Body of pancreas (tissue), 4 donors: Measurements from ENCODE around the gene FIBP. TPM values are rescaled to one million over a fixed set of nuclear protein-coding genes. Genes with fewer than 3 reads are reported as not detected.

Source experiments
- ATAC-seq: fragments of 150-250 bp; one replicate; pipeline ENCODE4 v1.9.1; 2016
- DNase-seq, 4 donors: peaks; one replicate each; pipeline ENCODE4 v3.0.0-alpha.2; 2019
- H3K27ac ChIP-seq, 4 donors: fragments of 200-600 bp; sonication (generic); 1 replicate in 3 of 4; 2 replicates in 1 of 4; pipeline versions ENCODE4 v1.5.1 to v1.6.1; 2016 to 2019; ENCODE audit warnings: mild to moderate bottlenecking in 1 of 4, mixed read lengths in 1 of 4, moderate library complexity in 1 of 4
- H3K27me3 ChIP-seq, 2 donors: fragments of 200-600 bp; sonication (generic); one replicate each; pipeline ENCODE4 v1.6.0; 2016; ENCODE audit warnings: mild to moderate bottlenecking in 1 of 2
- H3K36me3 ChIP-seq, 2 donors: fragments of 200-600 bp; sonication (generic); replicated peaks in 1 of 2; 2 replicates each; pipeline ENCODE4 v1.5.1; 2016; ENCODE audit warnings: low read depth in 2 of 2; ENCODE audit not compliant: insufficient read depth in 1 of 2
- H3K4me1 ChIP-seq: fragments of 200-600 bp; sonication (generic); one replicate; pipeline ENCODE4 v1.6.0; 2016
- H3K4me3 ChIP-seq, 2 donors: fragments of 200-600 bp; sonication (generic); 1 replicate in 1 of 2; 2 replicates in 1 of 2; pipeline ENCODE4 v1.5.1; 2016 to 2019
- H3K9me3 ChIP-seq, 3 donors: fragments of 200-600 bp; sonication (generic); 1 replicate in 2 of 3; 2 replicates in 1 of 3; pipeline ENCODE4 v1.5.1; 2016
- POLR2A ChIP-seq, 3 donors: fragments of 450-650 bp; IDR thresholded peaks; one replicate each; pipeline ENCODE4 v1.6.1; 2016; ENCODE audit warnings: antibody characterized with exemption in 3 of 3, mild to moderate bottlenecking in 2 of 3
- WGBS, 2 donors: methylation state at CpG; one replicate each; pipeline ENCODE4 v1.1.5; 2017; 5-methylcytosine and 5-hydroxymethylcytosine counted together
- intact Hi-C: fragments of 100-400 bp; cut with DNase I; formaldehyde crosslinking; loops from one replicate; pipeline ENCODE4 v1.15.1; 2023
- total RNA-seq, 2 donors: library from RNA; depleted of rRNA; stranded (reverse); fragments of >200 nt; gene quantifications; one replicate each; pipeline ENCODE4 v1.1.0, GENCODE V29; 2016
- TF ChIP-seq, protein P1 (sequence below), 7 experiments: fragments of 450-650 bp in 4 of 7; fragments of 200-600 bp in 3 of 7; sonication (generic) in 3 of 7; IDR thresholded peaks; one replicate each; pipeline ENCODE4 v1.5.1; 2016 to 2019; ENCODE audit warnings: antibody characterized with exemption in 7 of 7

FIBP gene
- total RNA-seq, 2 donors from 2014 or later = 40.2 to 49.5 TPM

DNA sequence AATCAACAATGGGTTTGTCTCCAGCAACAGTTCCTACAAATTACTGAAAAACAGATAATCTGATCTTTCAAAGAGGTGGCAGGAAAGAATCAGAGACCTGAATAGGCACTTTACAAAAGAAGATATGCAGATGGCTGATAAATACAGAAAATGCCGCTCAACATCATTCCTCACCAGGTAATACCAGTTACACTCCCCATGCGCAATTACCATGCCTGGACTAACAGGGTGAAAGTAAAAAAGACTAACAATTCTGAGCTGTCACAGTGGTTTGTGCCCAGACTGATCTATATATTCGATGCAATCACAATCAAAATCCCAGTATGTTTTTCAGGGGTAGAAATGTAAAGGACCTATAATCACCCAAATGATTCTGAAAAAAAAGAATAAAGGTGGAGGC, 44.5 kb downstream of the FIBP start:
- intact Hi-C loops = no loop called here
- Histone ChIP-seq H3K27ac (no peak overlapping the region), H3K9me3 (no peaks in the 10 kb centered on the region), H3K27me3 (no peaks in the 10 kb centered on the region), H3K4me3 (no peak overlapping the region), H3K4me1 (no peaks in the 10 kb centered on the region), H3K36me3 (no peaks in the 10 kb centered on the region)
- TF ChIP-seq POLR2A (IDR thresholded peaks at IDR 0.05) = no peak
- TF ChIP-seq, protein P1, sequence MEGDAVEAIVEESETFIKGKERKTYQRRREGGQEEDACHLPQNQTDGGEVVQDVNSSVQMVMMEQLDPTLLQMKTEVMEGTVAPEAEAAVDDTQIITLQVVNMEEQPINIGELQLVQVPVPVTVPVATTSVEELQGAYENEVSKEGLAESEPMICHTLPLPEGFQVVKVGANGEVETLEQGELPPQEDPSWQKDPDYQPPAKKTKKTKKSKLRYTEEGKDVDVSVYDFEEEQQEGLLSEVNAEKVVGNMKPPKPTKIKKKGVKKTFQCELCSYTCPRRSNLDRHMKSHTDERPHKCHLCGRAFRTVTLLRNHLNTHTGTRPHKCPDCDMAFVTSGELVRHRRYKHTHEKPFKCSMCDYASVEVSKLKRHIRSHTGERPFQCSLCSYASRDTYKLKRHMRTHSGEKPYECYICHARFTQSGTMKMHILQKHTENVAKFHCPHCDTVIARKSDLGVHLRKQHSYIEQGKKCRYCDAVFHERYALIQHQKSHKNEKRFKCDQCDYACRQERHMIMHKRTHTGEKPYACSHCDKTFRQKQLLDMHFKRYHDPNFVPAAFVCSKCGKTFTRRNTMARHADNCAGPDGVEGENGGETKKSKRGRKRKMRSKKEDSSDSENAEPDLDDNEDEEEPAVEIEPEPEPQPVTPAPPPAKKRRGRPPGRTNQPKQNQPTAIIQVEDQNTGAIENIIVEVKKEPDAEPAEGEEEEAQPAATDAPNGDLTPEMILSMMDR (IDR thresholded peaks at IDR 0.05) = no peak
- DNase-seq = no peak
- WGBS, 2 donors = 76 to 85% methylated on average over 3 of the region's 3 CpGs
- no peak for ATAC-seq

DNA sequence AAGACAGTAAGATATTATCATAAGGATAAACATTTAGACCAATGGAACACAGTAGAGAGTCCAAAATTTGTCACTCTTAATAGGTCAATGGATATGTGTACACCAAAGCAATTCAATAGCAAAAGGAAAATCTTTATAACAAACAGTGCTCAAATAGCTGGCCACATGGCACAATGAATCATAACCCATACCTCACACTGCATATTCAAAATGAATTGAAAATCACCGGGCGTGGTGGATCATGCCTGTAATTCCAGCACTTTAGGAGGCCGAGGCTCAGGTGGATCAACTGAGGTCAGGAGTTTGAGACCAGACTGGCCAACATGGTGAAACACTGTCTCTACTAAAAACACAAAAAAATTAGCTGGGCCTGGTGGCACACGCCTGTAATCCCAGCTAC, 46.1 kb downstream of the FIBP start:
- Histone ChIP-seq H3K9me3 (no peaks in the 10 kb centered on the region), H3K36me3 (no peaks in the 10 kb centered on the region), H3K4me3 (no peak overlapping the region), H3K27me3 (no peaks in the 10 kb centered on the region), H3K4me1 (no peaks in the 10 kb centered on the region), H3K27ac (no peak overlapping the region)
- ATAC-seq (no peak), DNase-seq (no peak)
- 93% methylated on average over 4 of the region's 4 CpGs for WGBS, 2 donors
- TF ChIP-seq POLR2A (IDR thresholded peaks at IDR 0.05) = no peak
- TF ChIP-seq, protein P1 (IDR thresholded peaks at IDR 0.05) = no peak
- intact Hi-C loops = no loop called here

DNA sequence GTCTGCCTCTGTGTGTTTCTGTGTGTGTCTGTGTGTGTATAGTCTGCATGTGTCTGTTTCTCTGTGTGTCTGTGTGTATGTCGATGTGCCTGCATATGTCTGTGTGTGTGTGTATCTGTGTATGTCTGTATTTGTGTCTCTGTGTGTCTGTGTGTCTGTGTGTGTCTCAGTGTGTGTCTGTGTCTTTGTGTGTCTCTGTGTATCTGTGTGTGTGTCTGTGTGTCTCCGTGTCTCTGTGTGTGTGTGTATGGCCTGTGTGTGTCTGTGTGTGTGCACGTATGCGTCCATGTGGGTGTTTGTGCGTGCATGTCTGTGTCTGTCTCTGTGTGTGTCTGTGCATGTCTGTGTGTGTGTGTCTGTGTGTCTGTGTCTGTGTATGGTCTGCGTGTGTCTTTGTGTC, 54.1 kb downstream of the FIBP start:
- no peak for DNase-seq
- Histone ChIP-seq H3K36me3 (no peaks in the 10 kb centered on the region), H3K9me3 (no peaks in the 10 kb centered on the region), H3K4me3 (no peak overlapping the region), H3K4me1 (peaks cover 18% of the 10 kb centered on the region), H3K27ac (no peak overlapping the region), H3K27me3 (no peaks in the 10 kb centered on the region)
- intact Hi-C loops = no loop called here
- no peak for TF ChIP-seq POLR2A (IDR thresholded peaks at IDR 0.05)
- TF ChIP-seq, protein P1 (IDR thresholded peaks at IDR 0.05) = peak in 1 of 7 experiments; percentile 12
- 40 to 64% methylated on average over 6 of the region's 6 CpGs for WGBS, 2 donors
- ATAC-seq = peak; percentile 3

Other genes with a start within 250 kb of the FIBP start
- 10 to 100 TPM; 27.5 to 45.8 TPM for gene RELA, start 225.6 kb downstream of the FIBP start, total RNA-seq
- gene KAT5, start 176.2 kb downstream of the FIBP start, total RNA-seq = 10 to 100 TPM; 38.9 to 45.5 TPM
- gene RNASEH2C, start 167.7 kb downstream of the FIBP start, total RNA-seq = 100 to 1,000 TPM in 1 of 2 donors, 10 to 100 TPM in 1; 45.4 to 112 TPM
- gene AP5B1, start 107.5 kb downstream of the FIBP start, total RNA-seq = 10 to 100 TPM; 18.2 to 33.9 TPM
- gene OVOL1, start 101.4 kb downstream of the FIBP start, total RNA-seq = 1 to 10 TPM in 1 of 2 donors, under 1 TPM in 1; 0.78 to 1.3 TPM
- under 1 TPM in 1 of 2 donors, not detected in 1; 0.26 TPM for gene SNX32, start 54.5 kb downstream of the FIBP start, total RNA-seq
- gene CFL1, start 30.3 kb downstream of the FIBP start, total RNA-seq = 100 to 1,000 TPM; 190 to 412 TPM
- 10 to 100 TPM; 38.2 to 40.5 TPM for gene MUS81, start 28.0 kb downstream of the FIBP start, total RNA-seq
- 10 to 100 TPM; 16.2 to 25.4 TPM for gene EFEMP2, start 15.7 kb downstream of the FIBP start, total RNA-seq
- gene CTSW, start 8.6 kb downstream of the FIBP start, total RNA-seq = under 1 TPM; 0.33 to 0.78 TPM
- 10 to 100 TPM; 49.8 to 54.5 TPM for gene CCDC85B, start 2.2 kb upstream of the FIBP start, total RNA-seq
- gene FOSL1, start 11.9 kb upstream of the FIBP start, total RNA-seq = 10 to 100 TPM in 1 of 2 donors, under 1 TPM in 1; 0.52 to 17.8 TPM
- gene C11orf68, start 30.6 kb upstream of the FIBP start, total RNA-seq = 10 to 100 TPM; 10.4 to 17.8 TPM
- gene DRAP1, start 31.0 kb upstream of the FIBP start, total RNA-seq = 10 to 100 TPM; 29.6 to 91.6 TPM
- not detected for gene TSGA10IP, start 57.0 kb upstream of the FIBP start, total RNA-seq
- gene SART1, start 73.3 kb upstream of the FIBP start, total RNA-seq = 10 to 100 TPM; 27.5 to 60.6 TPM
- 10 to 100 TPM in 1 of 2 donors, 1 to 10 TPM in 1; 7.8 to 28.0 TPM for gene EIF1AD, start 113.7 kb upstream of the FIBP start, total RNA-seq
- 10 to 100 TPM; 44.4 to 62.3 TPM for gene BANF1, start 114.0 kb upstream of the FIBP start, total RNA-seq
- gene CST6, start 123.5 kb upstream of the FIBP start, total RNA-seq = not detected
- not detected for gene CATSPER1, start 138.0 kb upstream of the FIBP start, total RNA-seq
- 1 to 10 TPM in 1 of 2 donors, under 1 TPM in 1; 0.66 to 2.6 TPM for gene GAL3ST3, start 160.7 kb upstream of the FIBP start, total RNA-seq
- 100 to 1,000 TPM; 112 to 255 TPM for gene SF3B2, start 163.9 kb upstream of the FIBP start, total RNA-seq
- 10 to 100 TPM; 17.5 to 19.7 TPM for gene PACS1, start 181.8 kb upstream of the FIBP start, total RNA-seq